ENCODE data around the gene FUCA2.

Gene FUCA2

GRCh38 chr6:143555582-143555981 lies 44.1 kb upstream of the FUCA2 start:
- Histone ChIP-seq H3K79me1 (ENCODE audit: low read length) (no peaks in the 10 kb centered on the region), H3K4me3 (ENCODE audit: low read depth, low read length) (no peak overlapping the region), H3K79me2 (ENCODE audit: control insufficient read depth, insufficient read depth, low read length, poor library complexity) (no peaks in the 10 kb centered on the region), H3K4ac (ENCODE audit: low read depth, low read length) (no peak overlapping the region), H3K9me3 (ENCODE audit: insufficient read depth, low read depth, low read length) (peaks cover 3% of the 10 kb centered on the region), H4K8ac (ENCODE audit: low read depth, low read length) (no peak overlapping the region), H4K91ac (ENCODE audit: low read depth, low read length) (no peak overlapping the region), H3K9ac (ENCODE audit: low read length) (no peak overlapping the region), H2AK5ac (ENCODE audit: low read length) (no peak overlapping the region), H3K23ac (ENCODE audit: low read length) (no peak overlapping the region), H3K4me1 (ENCODE audit: control insufficient read depth in 1 of 2, insufficient read depth in 2 of 2, low read length in 2 of 2) (no peaks in the 10 kb centered on the region), H3K18ac (ENCODE audit: low read length) (no peak overlapping the region), H2BK12ac (ENCODE audit: low read length) (no peak overlapping the region), H3K27ac (ENCODE audit: low read depth, low read length) (no peak overlapping the region), H3K36me3 (ENCODE audit: control insufficient read depth in 1 of 2, insufficient read depth in 2 of 2, low read length in 2 of 2) (no peaks in the 10 kb centered on the region), H4K12ac (ENCODE audit: low read depth, low read length) (no peak overlapping the region), H2BK5ac (ENCODE audit: low read depth, low read length, poor library complexity) (no peak overlapping the region), H2AFZ (ENCODE audit: insufficient read depth, low read length, poor library complexity) (no peak overlapping the region), H3K4me2 (ENCODE audit: low read length) (no peak overlapping the region), H3K27me3 (ENCODE audit: insufficient read depth, low read length) (no peaks in the 10 kb centered on the region), H2BK120ac (ENCODE audit: insufficient read depth, low read length, poor library complexity) (no peak overlapping the region), H3K14ac (ENCODE audit: low read length) (no peak overlapping the region)
- DNase-seq, result no peak
- no CpG with 5 or more reads among the region's 3 CpGs for WGBS (ENCODE audit: extremely low coverage, insufficient coverage, insufficient read length)

GRCh38 chr6:143555071-143555492 lies 43.6 kb upstream of the FUCA2 start:
- Histone ChIP-seq H3K4me1 (ENCODE audit: control insufficient read depth in 1 of 2, insufficient read depth in 2 of 2, low read length in 2 of 2) (no peaks in the 10 kb centered on the region), H3K27me3 (ENCODE audit: insufficient read depth, low read length) (no peaks in the 10 kb centered on the region), H3K4me2 (ENCODE audit: low read length) (peak overlapping the region; percentile 29), H4K8ac (ENCODE audit: low read depth, low read length) (no peak overlapping the region), H3K4ac (ENCODE audit: low read depth, low read length) (no peak overlapping the region), H3K18ac (ENCODE audit: low read length) (no peak overlapping the region), H3K36me3 (ENCODE audit: control insufficient read depth in 1 of 2, insufficient read depth in 2 of 2, low read length in 2 of 2) (no peaks in the 10 kb centered on the region), H3K4me3 (ENCODE audit: low read depth, low read length) (no peak overlapping the region), H4K12ac (ENCODE audit: low read depth, low read length) (no peak overlapping the region), H3K27ac (ENCODE audit: low read depth, low read length) (no peak overlapping the region), H2BK5ac (ENCODE audit: low read depth, low read length, poor library complexity) (no peak overlapping the region), H3K23ac (ENCODE audit: low read length) (no peak overlapping the region), H3K79me2 (ENCODE audit: control insufficient read depth, insufficient read depth, low read length, poor library complexity) (no peaks in the 10 kb centered on the region), H2AFZ (ENCODE audit: insufficient read depth, low read length, poor library complexity) (no peak overlapping the region), H3K79me1 (ENCODE audit: low read length) (no peaks in the 10 kb centered on the region), H2BK12ac (ENCODE audit: low read length) (no peak overlapping the region), H3K14ac (ENCODE audit: low read length) (no peak overlapping the region), H3K9ac (ENCODE audit: low read length) (no peak overlapping the region), H4K91ac (ENCODE audit: low read depth, low read length) (no peak overlapping the region), H2AK5ac (ENCODE audit: low read length) (no peak overlapping the region), H3K9me3 (ENCODE audit: insufficient read depth, low read depth, low read length) (peaks cover 3% of the 10 kb centered on the region), H2BK120ac (ENCODE audit: insufficient read depth, low read length, poor library complexity) (no peak overlapping the region)
- DNase-seq, result no peak
- no CpG with 5 or more reads among the region's 4 CpGs for WGBS (ENCODE audit: extremely low coverage, insufficient coverage, insufficient read length)

GRCh38 chr6:143553337-143553736 lies 41.8 kb upstream of the FUCA2 start:
- Histone ChIP-seq H4K91ac (ENCODE audit: low read depth, low read length) (no peak overlapping the region), H3K4me3 (ENCODE audit: low read depth, low read length) (no peak overlapping the region), H3K14ac (ENCODE audit: low read length) (no peak overlapping the region), H4K12ac (ENCODE audit: low read depth, low read length) (no peak overlapping the region), H2BK12ac (ENCODE audit: low read length) (no peak overlapping the region), H3K23ac (ENCODE audit: low read length) (no peak overlapping the region), H3K18ac (ENCODE audit: low read length) (no peak overlapping the region), H3K9me3 (ENCODE audit: insufficient read depth, low read depth, low read length) (peaks cover 3% of the 10 kb centered on the region), H2BK120ac (ENCODE audit: insufficient read depth, low read length, poor library complexity) (no peak overlapping the region), H2AFZ (ENCODE audit: insufficient read depth, low read length, poor library complexity) (no peak overlapping the region), H2BK5ac (ENCODE audit: low read depth, low read length, poor library complexity) (no peak overlapping the region), H3K79me2 (ENCODE audit: control insufficient read depth, insufficient read depth, low read length, poor library complexity) (no peaks in the 10 kb centered on the region), H3K36me3 (ENCODE audit: control insufficient read depth in 1 of 2, insufficient read depth in 2 of 2, low read length in 2 of 2) (no peaks in the 10 kb centered on the region), H3K9ac (ENCODE audit: low read length) (no peak overlapping the region), H3K27me3 (ENCODE audit: insufficient read depth, low read length) (no peaks in the 10 kb centered on the region), H3K27ac (ENCODE audit: low read depth, low read length) (no peak overlapping the region), H2AK5ac (ENCODE audit: low read length) (no peak overlapping the region), H4K8ac (ENCODE audit: low read depth, low read length) (no peak overlapping the region), H3K4ac (ENCODE audit: low read depth, low read length) (no peak overlapping the region), H3K79me1 (ENCODE audit: low read length) (no peaks in the 10 kb centered on the region), H3K4me2 (ENCODE audit: low read length) (no peak overlapping the region), H3K4me1 (ENCODE audit: control insufficient read depth in 1 of 2, insufficient read depth in 2 of 2, low read length in 2 of 2) (no peaks in the 10 kb centered on the region)
- no CpG with 5 or more reads among the region's 2 CpGs for WGBS (ENCODE audit: extremely low coverage, insufficient coverage, insufficient read length)
- no peak for DNase-seq

- H2BK5ac ChIP-seq (ENCODE audit: low read depth, low read length, poor library complexity), result no peak overlapping the region
- no peak overlapping the region for H4K8ac ChIP-seq (ENCODE audit: low read depth, low read length)
- H3K4me1 ChIP-seq (ENCODE audit: control insufficient read depth in 1 of 2, insufficient read depth in 2 of 2, low read length in 2 of 2), result no peaks in the 10 kb centered on the region
- no peak overlapping the region for H3K4me3 ChIP-seq (ENCODE audit: low read depth, low read length)
- H3K4ac ChIP-seq (ENCODE audit: low read depth, low read length), result no peak overlapping the region
- H2BK12ac ChIP-seq (ENCODE audit: low read length), result no peak overlapping the region
- WGBS (ENCODE audit: extremely low coverage, insufficient coverage, insufficient read length), result no CpG with 5 or more reads among the region's 4 CpGs
- H3K36me3 ChIP-seq (ENCODE audit: control insufficient read depth in 1 of 2, insufficient read depth in 2 of 2, low read length in 2 of 2), result no peaks in the 10 kb centered on the region
- no peaks in the 10 kb centered on the region for H3K9me3 ChIP-seq (ENCODE audit: insufficient read depth, low read depth, low read length)
- DNase-seq, result no peak
- no peak overlapping the region for H3K9ac ChIP-seq (ENCODE audit: low read length)
- H4K91ac ChIP-seq (ENCODE audit: low read depth, low read length), result no peak overlapping the region
- no peaks in the 10 kb centered on the region for H3K79me1 ChIP-seq (ENCODE audit: low read length)
- no peaks in the 10 kb centered on the region for H3K79me2 ChIP-seq (ENCODE audit: control insufficient read depth, insufficient read depth, low read length, poor library complexity)
- no peak overlapping the region for H2AK5ac ChIP-seq (ENCODE audit: low read length)
- no peak overlapping the region for H2AFZ ChIP-seq (ENCODE audit: insufficient read depth, low read length, poor library complexity)
- no peak overlapping the region for H3K27ac ChIP-seq (ENCODE audit: low read depth, low read length)
- H3K23ac ChIP-seq (ENCODE audit: low read length), result no peak overlapping the region
- H2BK120ac ChIP-seq (ENCODE audit: insufficient read depth, low read length, poor library complexity), result no peak overlapping the region
- H3K18ac ChIP-seq (ENCODE audit: low read length), result no peak overlapping the region
- H3K27me3 ChIP-seq (ENCODE audit: insufficient read depth, low read length), result no peaks in the 10 kb centered on the region
- H3K14ac ChIP-seq (ENCODE audit: low read length), result no peak overlapping the region
- no peak overlapping the region for H3K4me2 ChIP-seq (ENCODE audit: low read length)
- H4K12ac ChIP-seq (ENCODE audit: low read depth, low read length), result no peak overlapping the region
These were observed 38.4 kb upstream of the FUCA2 start for GRCh38 chr6:143549949-143550268.

All from trophoblast cell (in vitro differentiated cells and primary cell).